Large intestine (tissue), 3 donors: ENCODE data around the gene PTGDR2. TPM values are rescaled to one million over a fixed set of nuclear protein-coding genes. Genes with fewer than 3 reads are reported as not detected.

ENCODE experiments used
- DNase-seq, 2 donors: peaks; one replicate each; pipeline versions ENCODE4 v3.0.0 to v3.0.0-alpha.2; 2013
- H3K27ac ChIP-seq: one replicate; pipeline ENCODE4 v1.5.1; 2013; ENCODE audit warnings: low read length
- H3K27me3 ChIP-seq: 2 replicates; pipeline ENCODE4 v1.6.1; 2013; ENCODE audit warnings: low read length; ENCODE audit not compliant: control insufficient read depth, insufficient read depth
- H3K36me3 ChIP-seq: 2 replicates; pipeline ENCODE4 v1.6.1; 2013; ENCODE audit warnings: low read length; ENCODE audit not compliant: control insufficient read depth, insufficient read depth
- H3K4me1 ChIP-seq: one replicate; pipeline ENCODE4 v1.6.1; 2013; ENCODE audit warnings: low read length; ENCODE audit not compliant: control insufficient read depth, insufficient read depth
- H3K4me3 ChIP-seq: one replicate; pipeline ENCODE4 v1.5.1; 2013; ENCODE audit warnings: low read length
- H3K9me3 ChIP-seq: one replicate; pipeline ENCODE4 v1.6.1; 2013; ENCODE audit warnings: mild to moderate bottlenecking, low read depth, low read length, moderate library complexity; ENCODE audit not compliant: control insufficient read depth
- WGBS: methylation state at CpG from one replicate; pipeline ENCODE4 v1.1.5; 2013; ENCODE audit warnings: low lambda C conversion rate; ENCODE audit not compliant: insufficient coverage; 5-methylcytosine and 5-hydroxymethylcytosine counted together
- polyA plus RNA-seq: library from polyadenylated mRNA; unstranded; fragments of 120-200 nt; gene quantifications from one replicate; pipeline ENCODE4 v1.2.1, GENCODE V29; 2013

PTGDR2 gene
- polyA plus RNA-seq, 1 donor, result 5.0 TPM

- Histone ChIP-seq H3K27me3 (no peaks in the 10 kb centered on the region), H3K4me1 (no peaks in the 10 kb centered on the region), H3K9me3 (peaks cover 10% of the 10 kb centered on the region), H3K4me3 (no peak overlapping the region), H3K27ac (no peak overlapping the region), H3K36me3 (no peaks in the 10 kb centered on the region)
- no peak for DNase-seq
- WGBS, result no CpG with 5 or more reads among the region's 4 CpGs
Measured at GRCh38 chr11:60818057-60818456, 37.7 kb downstream of the PTGDR2 start.

- no peaks in the 10 kb centered on the region for H3K36me3 ChIP-seq
- peaks cover 4% of the 10 kb centered on the region for H3K4me1 ChIP-seq
- peaks cover 10% of the 10 kb centered on the region for H3K9me3 ChIP-seq
- no peak overlapping the region for H3K27ac ChIP-seq
- 100% methylated on average over 1 of the region's 2 CpGs for whole genome bisulfite sequencing
- H3K27me3 ChIP-seq, result no peaks in the 10 kb centered on the region
- DNase-seq, result no peak
- no peak overlapping the region for H3K4me3 ChIP-seq
Measured at GRCh38 chr11:60816590-60817157, 39.1 kb downstream of the PTGDR2 start.

GRCh38 chr11:60814112-60814511 lies 41.6 kb downstream of the PTGDR2 start:
- Histone ChIP-seq H3K4me3 (no peak overlapping the region), H3K27ac (no peak overlapping the region), H3K4me1 (peaks cover 14% of the 10 kb centered on the region), H3K27me3 (no peaks in the 10 kb centered on the region), H3K36me3 (no peaks in the 10 kb centered on the region), H3K9me3 (peaks cover 10% of the 10 kb centered on the region)
- no peak for DNase-seq
- WGBS, result no CpG with 5 or more reads among the region's 2 CpGs

GRCh38 chr11:60813324-60813723 lies 42.4 kb downstream of the PTGDR2 start:
- Histone ChIP-seq H3K27ac (no peak overlapping the region), H3K36me3 (no peaks in the 10 kb centered on the region), H3K9me3 (peaks cover 10% of the 10 kb centered on the region), H3K4me3 (no peak overlapping the region), H3K4me1 (peaks cover 14% of the 10 kb centered on the region), H3K27me3 (no peaks in the 10 kb centered on the region)
- no peak for DNase-seq
- no CpG with 5 or more reads among the region's 1 CpG for WGBS

- Histone ChIP-seq H3K27ac (no peak overlapping the region), H3K4me3 (no peak overlapping the region), H3K36me3 (no peaks in the 10 kb centered on the region), H3K4me1 (peaks cover 14% of the 10 kb centered on the region), H3K27me3 (no peaks in the 10 kb centered on the region), H3K9me3 (peaks cover 3% of the 10 kb centered on the region)
- DNase-seq, result peak; percentile 33 to 65
- no CpG with 5 or more reads among the region's 8 CpGs for WGBS
Measured at GRCh38 chr11:60810569-60810968, 45.2 kb downstream of the PTGDR2 start.

- H3K4me1 ChIP-seq, result peaks cover 14% of the 10 kb centered on the region
- WGBS, result no CpG with 5 or more reads among the region's 4 CpGs
- H3K27me3 ChIP-seq, result no peaks in the 10 kb centered on the region
- no peak overlapping the region for H3K4me3 ChIP-seq
- H3K36me3 ChIP-seq, result no peaks in the 10 kb centered on the region
- no peak for DNase-seq
- H3K9me3 ChIP-seq, result peaks cover 3% of the 10 kb centered on the region
- no peak overlapping the region for H3K27ac ChIP-seq
Measured at GRCh38 chr11:60810151-60810550, 45.6 kb downstream of the PTGDR2 start.

GRCh38 chr11:60809691-60810090 lies 46.1 kb downstream of the PTGDR2 start:
- no CpG with 5 or more reads among the region's 11 CpGs for WGBS
- H3K4me1 ChIP-seq, result peaks cover 14% of the 10 kb centered on the region
- peaks cover 3% of the 10 kb centered on the region for H3K9me3 ChIP-seq
- H3K4me3 ChIP-seq, result no peak overlapping the region
- no peak for DNase-seq
- no peak overlapping the region for H3K27ac ChIP-seq
- no peaks in the 10 kb centered on the region for H3K36me3 ChIP-seq
- no peaks in the 10 kb centered on the region for H3K27me3 ChIP-seq

- Histone ChIP-seq H3K9me3 (peaks cover under 1% of the 10 kb centered on the region), H3K27ac (no peak overlapping the region), H3K4me3 (no peak overlapping the region), H3K27me3 (no peaks in the 10 kb centered on the region), H3K4me1 (peaks cover 14% of the 10 kb centered on the region), H3K36me3 (no peaks in the 10 kb centered on the region)
- WGBS, result no CpG with 5 or more reads among the region's 3 CpGs
- no peak for DNase-seq
Measured at GRCh38 chr11:60809249-60809648, 46.5 kb downstream of the PTGDR2 start.

GRCh38 chr11:60803273-60803936 lies 52.3 kb downstream of the PTGDR2 start:
- no peaks in the 10 kb centered on the region for H3K9me3 ChIP-seq
- H3K4me3 ChIP-seq, result no peak overlapping the region
- peaks cover 9% of the 10 kb centered on the region for H3K27me3 ChIP-seq
- DNase-seq, result no peak
- 100% methylated on average over 1 of the region's 7 CpGs for WGBS
- no peak overlapping the region for H3K27ac ChIP-seq
- H3K4me1 ChIP-seq, result no peaks in the 10 kb centered on the region
- H3K36me3 ChIP-seq, result no peaks in the 10 kb centered on the region

- Histone ChIP-seq H3K27me3 (peaks cover 9% of the 10 kb centered on the region), H3K27ac (no peak overlapping the region), H3K9me3 (no peaks in the 10 kb centered on the region), H3K36me3 (no peaks in the 10 kb centered on the region), H3K4me1 (no peaks in the 10 kb centered on the region), H3K4me3 (no peak overlapping the region)
- WGBS, result 100% methylated on average over 2 of the region's 10 CpGs
- no peak for DNase-seq
Measured at GRCh38 chr11:60801194-60801593, 54.6 kb downstream of the PTGDR2 start.
